Measurements from ENCODE around the gene NUP98. TPM values are rescaled to one million over a fixed set of nuclear protein-coding genes. Genes with fewer than 3 reads are reported as not detected.
"Not testable (repeated sequence)": the region's sequence is repeated elsewhere in the genome, so short reads cannot be mapped to it uniquely, and the experiment has no call there.

The NUP98 gene
- total RNA-seq, 2 donors from 2014 or later, result 127 to 136 TPM

- Histone ChIP-seq H3K4me3 (no peak overlapping the region), H3K4me1 (replicated peaks) (no peaks in the 10 kb centered on the region), H3K27ac (no peak overlapping the region), H3K9me3 (no peaks in the 10 kb centered on the region), H3K36me3 (no peaks in the 10 kb centered on the region), H3K27me3 (replicated peaks; ENCODE audit: insufficient read depth) (no peaks in the 10 kb centered on the region)
- TF ChIP-seq, protein P1, sequence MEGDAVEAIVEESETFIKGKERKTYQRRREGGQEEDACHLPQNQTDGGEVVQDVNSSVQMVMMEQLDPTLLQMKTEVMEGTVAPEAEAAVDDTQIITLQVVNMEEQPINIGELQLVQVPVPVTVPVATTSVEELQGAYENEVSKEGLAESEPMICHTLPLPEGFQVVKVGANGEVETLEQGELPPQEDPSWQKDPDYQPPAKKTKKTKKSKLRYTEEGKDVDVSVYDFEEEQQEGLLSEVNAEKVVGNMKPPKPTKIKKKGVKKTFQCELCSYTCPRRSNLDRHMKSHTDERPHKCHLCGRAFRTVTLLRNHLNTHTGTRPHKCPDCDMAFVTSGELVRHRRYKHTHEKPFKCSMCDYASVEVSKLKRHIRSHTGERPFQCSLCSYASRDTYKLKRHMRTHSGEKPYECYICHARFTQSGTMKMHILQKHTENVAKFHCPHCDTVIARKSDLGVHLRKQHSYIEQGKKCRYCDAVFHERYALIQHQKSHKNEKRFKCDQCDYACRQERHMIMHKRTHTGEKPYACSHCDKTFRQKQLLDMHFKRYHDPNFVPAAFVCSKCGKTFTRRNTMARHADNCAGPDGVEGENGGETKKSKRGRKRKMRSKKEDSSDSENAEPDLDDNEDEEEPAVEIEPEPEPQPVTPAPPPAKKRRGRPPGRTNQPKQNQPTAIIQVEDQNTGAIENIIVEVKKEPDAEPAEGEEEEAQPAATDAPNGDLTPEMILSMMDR (IDR thresholded peaks at IDR 0.05), result no peak
- no peak for TF ChIP-seq POLR2A (IDR thresholded peaks at IDR 0.05)
- no peak for TF ChIP-seq POLR2AphosphoS5 (IDR thresholded peaks at IDR 0.05)
- no peak for DNase-seq (ENCODE audit: low spot score)
- intact Hi-C loops (cut with DNase I), result no loop called here
- 85% methylated on average over 7 of the region's 7 CpGs for WGBS
These were observed 151.8 kb downstream of the NUP98 start for GRCh38 chr11:3645552-3645951.

GRCh38 chr11:3644817-3645235, 152.5 kb downstream of the NUP98 start, which contains the start of gene ART1:
TSS of gene ART1 (plus strand) at chr11:3645128. CDS start at chr11:3659214, 14,086 bp downstream.
- intact Hi-C loops (cut with DNase I), result no loop called here
- Histone ChIP-seq H3K27me3 (replicated peaks; ENCODE audit: insufficient read depth) (no peaks in the 10 kb centered on the region), H3K4me3 (no peak within 1 kb of the TSS), H3K27ac (no peak within 1 kb of the TSS), H3K36me3 (no peaks in the 10 kb centered on the region), H3K9me3 (no peaks in the 10 kb centered on the region), H3K4me1 (replicated peaks) (no peaks in the 10 kb centered on the region)
- DNase-seq (ENCODE audit: low spot score), result no peak
- WGBS, result 85% methylated on average over 4 of the region's 4 CpGs
- TF ChIP-seq, protein P1 (IDR thresholded peaks at IDR 0.05), result no peak
- TF ChIP-seq POLR2A (IDR thresholded peaks at IDR 0.05) (no peak), POLR2AphosphoS5 (IDR thresholded peaks at IDR 0.05) (no peak)

DNA sequence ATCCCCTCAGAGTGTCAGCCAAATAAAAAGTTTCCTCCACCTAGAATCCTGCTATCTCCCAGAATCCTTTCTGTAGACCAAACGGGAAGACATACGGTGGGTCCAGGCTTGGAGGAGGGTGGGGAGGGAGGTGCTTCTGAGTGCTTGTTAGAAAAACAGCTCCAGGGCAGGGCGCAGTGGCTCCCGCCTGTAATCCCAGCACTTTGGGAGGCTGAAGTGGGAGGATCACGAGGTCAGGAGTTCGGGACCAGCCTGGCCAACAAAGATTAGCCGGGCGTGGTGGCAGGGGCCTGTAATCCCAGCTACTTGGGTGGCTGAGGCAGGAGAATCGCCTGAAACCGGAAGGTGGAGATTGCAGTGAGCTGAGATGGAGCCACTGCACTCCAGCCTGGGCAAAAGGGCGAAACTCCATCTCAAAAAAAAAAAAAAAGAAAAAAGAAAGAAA, 154.2 kb downstream of the NUP98 start:
- WGBS, result 43% methylated on average over 11 of the region's 11 CpGs
- DNase-seq (ENCODE audit: low spot score); H3K36me3 ChIP-seq; H3K27ac ChIP-seq; intact Hi-C loops (cut with DNase I); H3K27me3 ChIP-seq (replicated peaks; ENCODE audit: insufficient read depth); H3K4me1 ChIP-seq (replicated peaks); H3K9me3 ChIP-seq: not testable (repeated sequence)
- H3K4me3 ChIP-seq, result peak overlapping the region in 1 of 2 donors; percentile 42

GRCh38 chr11:3642071-3642951, 155.0 kb downstream of the NUP98 start:
- no peaks in the 10 kb centered on the region for H3K36me3 ChIP-seq
- H3K27ac ChIP-seq, result peak overlapping the region in 1 of 2 donors; percentile 43
- no peaks in the 10 kb centered on the region for H3K27me3 ChIP-seq (replicated peaks; ENCODE audit: insufficient read depth)
- peak; percentile 76 for DNase-seq (ENCODE audit: low spot score)
- WGBS, result under 1% methylated on average over 55 of the region's 55 CpGs
- TF ChIP-seq, protein P1 (IDR thresholded peaks at IDR 0.05), result no peak
- TF ChIP-seq POLR2AphosphoS5 (IDR thresholded peaks at IDR 0.05) (peak; percentile 47), POLR2A (IDR thresholded peaks at IDR 0.05) (peak; percentile 61)
- H3K4me3 ChIP-seq, result peak overlapping the region; percentile 42 to 46
- intact Hi-C loops (cut with DNase I), result no loop called here
- no peaks in the 10 kb centered on the region for H3K4me1 ChIP-seq (replicated peaks)
- no peaks in the 10 kb centered on the region for H3K9me3 ChIP-seq

DNA sequence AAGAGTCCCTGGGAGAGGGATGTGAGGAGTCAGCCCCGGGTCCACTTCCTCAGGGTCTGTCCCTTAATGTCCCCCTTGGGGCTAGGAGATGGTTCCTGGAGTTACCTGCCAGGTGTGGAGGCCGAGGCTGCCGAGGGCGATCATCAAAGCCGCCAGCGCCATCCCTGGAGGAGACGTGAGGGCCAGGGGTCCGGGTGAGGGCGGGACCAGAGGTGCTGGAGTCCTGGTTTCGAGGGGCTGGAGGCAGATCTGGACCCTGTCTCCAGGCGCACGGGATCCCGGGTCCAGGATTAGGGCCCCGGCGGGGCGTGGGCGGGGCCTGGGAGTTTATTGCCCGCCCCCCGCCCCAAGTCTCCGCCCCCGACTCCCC, 155.7 kb downstream of the NUP98 start, which contains the start of gene ART5:
TSS of gene ART5 (minus strand) at position 292 of the 370 bp plus-strand sequence. CDS start at position 162, 130 bp downstream.
- TF ChIP-seq POLR2AphosphoS5 (IDR thresholded peaks at IDR 0.05) (no peak), POLR2A (IDR thresholded peaks at IDR 0.05) (no peak)
- TF ChIP-seq, protein P1 (IDR thresholded peaks at IDR 0.05), result no peak
- intact Hi-C loops (cut with DNase I), result no loop called here
- Histone ChIP-seq H3K27ac (peak within 1 kb of the TSS in 1 of 2 donors; percentile 43), H3K4me1 (replicated peaks) (no peaks in the 10 kb centered on the region), H3K4me3 (peak within 1 kb of the TSS; percentile 42 to 46), H3K9me3 (no peaks in the 10 kb centered on the region), H3K36me3 (no peaks in the 10 kb centered on the region), H3K27me3 (replicated peaks; ENCODE audit: insufficient read depth) (no peaks in the 10 kb centered on the region)
- DNase-seq (ENCODE audit: low spot score), result no peak
- 19% methylated on average over 12 of the region's 21 CpGs for WGBS
